Tibial nerve (tissue), 4 donors: Measurements from ENCODE around the gene DPCD. TPM values are rescaled to one million over a fixed set of nuclear protein-coding genes. Genes with fewer than 3 reads are reported as not detected.

ENCODE experiments used
- DNase-seq, 2 donors: peaks; one replicate each; pipeline ENCODE4 v3.0.0-alpha.2; 2019; ENCODE audit warnings: low spot score in 2 of 2
- H3K27ac ChIP-seq, 4 donors: fragments of 200-600 bp; sonication (generic) in 3 of 4; one replicate each; pipeline ENCODE4 v1.5.1; 2017 to 2019; ENCODE audit warnings: mild to moderate bottlenecking in 1 of 4
- H3K27me3 ChIP-seq, 2 donors: fragments of 200-600 bp; sonication (generic) in 1 of 2; one replicate each; pipeline versions ENCODE4 v1.5.1 to v1.6.0; 2017 to 2019
- H3K36me3 ChIP-seq, 3 donors: fragments of 200-600 bp; sonication (generic); one replicate each; pipeline ENCODE4 v1.5.1; 2018 to 2019
- H3K4me1 ChIP-seq, 4 donors: fragments of 200-600 bp; sonication (generic) in 3 of 4; one replicate each; pipeline ENCODE4 v1.5.1; 2017 to 2019
- H3K4me3 ChIP-seq, 4 donors: fragments of 200-600 bp; sonication (generic) in 3 of 4; one replicate each; pipeline ENCODE4 v1.5.1; 2017 to 2019; ENCODE audit warnings: mild to moderate bottlenecking in 1 of 4, moderate library complexity in 1 of 4
- H3K9me3 ChIP-seq, 4 donors: fragments of 200-600 bp; sonication (generic) in 3 of 4; one replicate each; pipeline ENCODE4 v1.5.1; 2017 to 2019
- EP300 ChIP-seq, 2 donors: sonication (generic); formaldehyde crosslinking; IDR thresholded peaks; one replicate each; pipeline ENCODE4 v1.6.1; 2017; ENCODE audit warnings: antibody characterized with exemption in 2 of 2, mild to moderate bottlenecking in 1 of 2
- POLR2A ChIP-seq, 2 donors: fragments of 450-650 bp; IDR thresholded peaks; one replicate each; pipeline ENCODE4 v1.6.1; 2017; ENCODE audit warnings: antibody characterized with exemption in 2 of 2, mild to moderate bottlenecking in 2 of 2, moderate library complexity in 2 of 2
- WGBS, 2 donors: methylation state at CpG; one replicate each; pipeline ENCODE4 v1.1.5; 2018; 5-methylcytosine and 5-hydroxymethylcytosine counted together
- small RNA-seq: library from RNA; depleted of rRNA; stranded (forward); fragments of <200 nt; gene quantifications from one replicate; pipeline ENCODE3, GENCODE V24; 2016
- total RNA-seq, 4 donors: library from RNA; depleted of rRNA; stranded (reverse); fragments of >200 nt; gene quantifications; one replicate each; pipeline ENCODE4 v1.1.0, GENCODE V29; 2016
- TF ChIP-seq, protein P1 (sequence below), 5 experiments: fragments of 200-600 bp in 3 of 5; fragments of 450-650 bp in 2 of 5; sonication (generic) in 3 of 5; IDR thresholded peaks; one replicate each; pipeline ENCODE4 v1.5.1; 2016 to 2019; ENCODE audit warnings: antibody characterized with exemption in 5 of 5, mild to moderate bottlenecking in 3 of 5, moderate library complexity in 2 of 5

DPCD gene
- total RNA-seq, 4 donors from 2014 or later, result 6.0 to 28.5 (median 16.3) TPM

DNA sequence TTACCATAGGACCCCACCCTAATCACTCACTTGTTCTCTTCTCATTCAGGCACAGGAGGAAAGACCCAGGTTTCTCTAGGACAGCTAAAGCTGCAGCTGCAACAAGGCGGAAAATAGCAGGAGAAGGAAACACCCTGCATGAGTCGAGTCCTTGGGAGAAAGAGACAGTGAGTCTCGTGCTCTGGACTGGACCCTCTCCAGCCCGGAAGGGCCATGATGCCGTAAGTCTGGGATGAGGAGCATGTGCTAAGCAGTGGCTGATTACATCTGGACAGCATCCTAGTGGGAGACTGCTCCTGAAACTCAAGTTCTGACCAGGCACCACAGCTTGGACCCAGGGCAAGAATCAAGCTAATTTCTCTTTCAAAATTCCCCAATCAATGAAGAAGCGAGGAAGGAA, 67.4 kb downstream of the DPCD start:
- Histone ChIP-seq H3K27ac (no peak overlapping the region), H3K4me1 (peaks cover 0 to 14% (median 0%) of the 10 kb centered on the region in 4 donors), H3K36me3 (peaks cover 0 to 77% (median 0%) of the 10 kb centered on the region in 3 donors), H3K9me3 (no peaks in the 10 kb centered on the region), H3K4me3 (no peak overlapping the region), H3K27me3 (no peaks in the 10 kb centered on the region)
- DNase-seq, result peak in 1 of 2 donors; percentile 14
- no peak for TF ChIP-seq POLR2A (IDR thresholded peaks at IDR 0.05)
- TF ChIP-seq EP300 (IDR thresholded peaks at IDR 0.05), result no peak
- TF ChIP-seq, protein P1, sequence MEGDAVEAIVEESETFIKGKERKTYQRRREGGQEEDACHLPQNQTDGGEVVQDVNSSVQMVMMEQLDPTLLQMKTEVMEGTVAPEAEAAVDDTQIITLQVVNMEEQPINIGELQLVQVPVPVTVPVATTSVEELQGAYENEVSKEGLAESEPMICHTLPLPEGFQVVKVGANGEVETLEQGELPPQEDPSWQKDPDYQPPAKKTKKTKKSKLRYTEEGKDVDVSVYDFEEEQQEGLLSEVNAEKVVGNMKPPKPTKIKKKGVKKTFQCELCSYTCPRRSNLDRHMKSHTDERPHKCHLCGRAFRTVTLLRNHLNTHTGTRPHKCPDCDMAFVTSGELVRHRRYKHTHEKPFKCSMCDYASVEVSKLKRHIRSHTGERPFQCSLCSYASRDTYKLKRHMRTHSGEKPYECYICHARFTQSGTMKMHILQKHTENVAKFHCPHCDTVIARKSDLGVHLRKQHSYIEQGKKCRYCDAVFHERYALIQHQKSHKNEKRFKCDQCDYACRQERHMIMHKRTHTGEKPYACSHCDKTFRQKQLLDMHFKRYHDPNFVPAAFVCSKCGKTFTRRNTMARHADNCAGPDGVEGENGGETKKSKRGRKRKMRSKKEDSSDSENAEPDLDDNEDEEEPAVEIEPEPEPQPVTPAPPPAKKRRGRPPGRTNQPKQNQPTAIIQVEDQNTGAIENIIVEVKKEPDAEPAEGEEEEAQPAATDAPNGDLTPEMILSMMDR (IDR thresholded peaks at IDR 0.05), result no peak
- WGBS, 2 donors, result 65 to 66% methylated on average over 6 of the region's 6 CpGs

DNA sequence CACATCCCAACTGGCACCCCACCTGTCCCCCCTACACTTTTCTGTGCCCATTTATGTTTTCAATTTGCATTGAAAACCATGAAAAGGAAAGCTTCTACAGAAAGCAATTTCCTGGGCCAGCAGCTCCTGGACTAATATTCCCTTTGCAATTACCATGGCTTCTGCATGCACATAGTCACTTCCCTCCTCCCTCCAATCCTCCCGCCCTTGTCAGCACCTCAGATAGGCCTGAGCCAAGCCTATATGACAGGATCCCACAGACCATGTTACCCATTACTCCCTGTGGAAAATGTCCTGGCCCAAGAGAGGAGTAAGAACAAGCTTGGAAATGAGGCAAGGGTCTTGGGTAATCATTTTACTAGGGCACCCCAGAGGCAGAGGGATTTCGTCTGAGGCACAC, 68.8 kb downstream of the DPCD start:
- Histone ChIP-seq H3K27ac (no peak overlapping the region), H3K4me1 (peaks cover 0 to 8% (median 0%) of the 10 kb centered on the region in 4 donors), H3K4me3 (no peak overlapping the region), H3K9me3 (no peaks in the 10 kb centered on the region), H3K36me3 (peaks cover 0 to 77% (median 4%) of the 10 kb centered on the region in 3 donors), H3K27me3 (no peaks in the 10 kb centered on the region)
- TF ChIP-seq EP300 (IDR thresholded peaks at IDR 0.05), result no peak
- TF ChIP-seq, protein P1 (IDR thresholded peaks at IDR 0.05), result no peak
- no peak for TF ChIP-seq POLR2A (IDR thresholded peaks at IDR 0.05)
- DNase-seq, result no peak
- WGBS, 2 donors, result 90 to 93% methylated on average over 2 of the region's 2 CpGs

DNA sequence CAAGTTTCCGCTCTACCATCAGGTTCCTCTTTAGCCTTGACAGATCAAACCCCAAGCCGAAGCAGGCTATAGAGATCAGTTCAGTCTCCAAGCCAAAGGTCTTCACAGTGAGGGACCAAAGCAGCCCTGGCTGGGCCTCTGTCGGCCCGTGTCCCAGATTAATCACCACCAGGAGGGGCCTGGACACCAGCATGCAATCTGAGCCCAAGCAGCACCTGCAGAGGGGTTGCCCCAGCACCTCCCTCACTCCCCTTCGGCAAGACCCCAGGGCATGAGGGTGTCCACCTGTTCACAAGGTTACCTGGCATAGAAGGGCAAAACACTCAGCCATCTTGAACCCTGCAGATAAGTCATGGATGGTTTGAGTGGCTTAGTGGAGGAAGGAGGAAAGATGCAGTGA, 70.9 kb downstream of the DPCD start:
- H3K4me3 ChIP-seq, result no peak overlapping the region
- no peaks in the 10 kb centered on the region for H3K9me3 ChIP-seq
- no peak for DNase-seq
- no peaks in the 10 kb centered on the region for H3K27me3 ChIP-seq
- 80 to 83% methylated on average over 5 of the region's 5 CpGs for WGBS, 2 donors
- TF ChIP-seq POLR2A (IDR thresholded peaks at IDR 0.05) (no peak), EP300 (IDR thresholded peaks at IDR 0.05) (no peak)
- TF ChIP-seq, protein P1 (IDR thresholded peaks at IDR 0.05), result no peak
- H3K4me1 ChIP-seq, result no peaks in the 10 kb centered on the region
- H3K36me3 ChIP-seq, result peaks cover 0 to 88% (median 5%) of the 10 kb centered on the region in 3 donors
- H3K27ac ChIP-seq, result no peak overlapping the region

Small RNA genes lying within 50 kb of the gene (small RNA-seq; reads per million reads assigned to genes)
- gene MIR3158-1 (not detected), gene RNU6-1165P (not detected)

Other genes starting within 250 kb of the DPCD start
- 10 to 100 TPM in 1 of 4 donors, 1 to 10 TPM in 3; 7.9 to 14.2 (median 8.8) TPM for gene BTRC, start 234.2 kb upstream of the DPCD start, total RNA-seq
- gene POLL, start 64 bp upstream of the DPCD start, total RNA-seq, result 10 to 100 TPM; 27.8 to 45.7 (median 35.8) TPM
- 10 to 100 TPM; 57.0 to 84.8 (median 65.2) TPM for gene FBXW4, start 106.8 kb downstream of the DPCD start, total RNA-seq
- gene FGF8, start 187.8 kb downstream of the DPCD start, total RNA-seq, result not detected
- 10 to 100 TPM; 17.5 to 47.7 (median 30.1) TPM for gene NPM3, start 195.1 kb downstream of the DPCD start, total RNA-seq
- 100 to 1,000 TPM; 206 to 249 (median 224) TPM for gene OGA, start 230.1 kb downstream of the DPCD start, total RNA-seq